Activated naive CD4-positive, alpha-beta T cell treated with anti-CD3 and anti-CD28 coated beads, Interleukin-2, amount 10 ng/mL, durations not matched to agents 7 days and 5 days (primary cell): ENCODE data around the gene KRT86.
"Not testable (repeated sequence)": the region's sequence is repeated elsewhere in the genome, so short reads cannot be mapped to it uniquely, and the experiment has no call there.

Source experiments
- CTCF ChIA-PET: fragments of 350-600 bp; sonication (Branson Sonifier 250); formaldehyde crosslinking; loops from one replicate; lab custom pipeline; 2021; ENCODE audit warnings: antibody characterized with exemption; lab: Charles Lee
- DNase-seq: peaks from one replicate; pipeline ENCODE4 v3.0.0-alpha.2; 2020
- H3K27ac Mint-ChIP-seq: one replicate; pipeline ENCODE4 v1.8.0; 2021; ENCODE audit warnings: mild to moderate bottlenecking, moderate library complexity, mixed read lengths
- H3K27me3 Mint-ChIP-seq: one replicate; pipeline ENCODE4 v1.8.0; 2021; ENCODE audit warnings: mild to moderate bottlenecking, mixed read lengths
- H3K36me3 Mint-ChIP-seq: one replicate; pipeline ENCODE4 v1.8.0; 2021; ENCODE audit warnings: mixed read lengths
- H3K4me1 Mint-ChIP-seq: one replicate; pipeline ENCODE4 v1.8.0; 2021; ENCODE audit warnings: mixed read lengths
- H3K4me3 Mint-ChIP-seq: one replicate; pipeline ENCODE4 v1.8.0; 2021; ENCODE audit warnings: mild to moderate bottlenecking, moderate library complexity, mixed read lengths
- H3K9me3 Mint-ChIP-seq: one replicate; pipeline ENCODE4 v1.8.0; 2021; ENCODE audit warnings: mixed read lengths

The KRT86 gene

DNA sequence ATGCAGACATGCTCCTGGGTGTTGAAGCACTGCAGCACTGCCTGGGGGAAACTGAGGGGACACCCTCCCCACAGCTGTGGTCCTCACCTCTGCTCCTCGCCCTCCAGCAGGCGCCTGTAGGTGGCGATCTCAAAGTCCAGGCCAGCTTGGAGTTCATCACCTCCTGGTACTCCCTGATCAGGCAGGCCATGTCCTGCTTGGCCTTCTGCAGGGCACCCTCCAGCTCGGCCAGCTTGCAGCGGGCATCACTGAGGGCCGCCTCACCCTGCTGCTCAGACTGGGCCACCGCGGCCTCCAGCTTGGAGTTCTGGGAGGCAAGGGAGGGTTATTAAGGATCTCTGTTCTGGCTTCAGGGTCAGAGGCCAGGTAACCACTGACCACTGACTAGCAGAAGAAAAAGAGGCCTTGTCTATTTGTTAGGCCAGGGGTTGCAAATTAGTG, 22.2 kb upstream of the KRT86 start:
- CTCF ChIA-PET, result interaction anchor here (0.7 to 2.2 kb wide), 5 partner anchors 11 to 27 kb away, joined by 3 to 8 read pairs (median 4); no protein-coding TSS in a partner anchor
- not testable (repeated sequence) for H3K9me3 Mint-ChIP-seq, H3K4me3 Mint-ChIP-seq
- Mint-ChIP-seq H3K27ac (peak overlapping the region; percentile 96), H3K4me1 (peaks cover 56% of the 10 kb centered on the region), H3K36me3 (peaks cover 21% of the 10 kb centered on the region), H3K27me3 (peaks cover 64% of the 10 kb centered on the region)
- peak; percentile 30 for DNase-seq

DNA sequence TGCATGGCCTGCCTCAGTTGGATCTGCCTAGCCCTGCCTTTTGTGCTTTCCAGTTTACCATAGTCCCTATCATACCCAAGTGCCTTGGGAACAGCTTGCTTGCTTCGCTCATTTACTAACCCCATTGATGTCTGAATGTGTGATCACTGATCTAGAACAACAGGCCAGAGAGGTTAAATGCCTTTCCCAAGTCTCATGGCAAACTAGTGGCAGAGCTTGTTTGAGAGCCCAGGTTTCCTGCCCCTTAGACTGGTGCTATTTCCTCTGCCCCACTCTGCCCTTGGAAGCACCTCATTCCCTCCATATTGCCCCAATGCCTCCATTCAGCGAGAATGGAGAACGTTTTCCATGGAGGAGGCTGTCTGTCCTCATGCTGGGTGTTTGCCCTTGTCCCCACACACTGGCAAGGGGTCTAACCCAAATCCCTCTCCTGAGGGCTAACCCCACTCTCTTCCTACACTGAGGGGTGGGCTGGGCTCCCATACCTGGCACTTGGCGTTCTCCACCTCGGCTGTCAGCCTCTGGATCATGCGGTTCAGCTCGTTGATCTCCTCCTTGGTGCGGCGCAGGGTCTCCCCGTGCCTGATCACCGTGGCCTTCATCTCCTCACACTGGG, 21.6 kb upstream of the KRT86 start:
- H3K9me3 Mint-ChIP-seq, result peaks cover 3% of the 10 kb centered on the region
- no peak overlapping the region for H3K4me3 Mint-ChIP-seq
- peak overlapping the region; percentile 96 for H3K27ac Mint-ChIP-seq
- CTCF ChIA-PET, result interaction anchor here (1.6 to 2.2 kb wide), 2 partner anchors 15 to 17 kb away, joined by 4 to 6 read pairs; no protein-coding TSS in a partner anchor
- peaks cover 49% of the 10 kb centered on the region for H3K4me1 Mint-ChIP-seq
- H3K36me3 Mint-ChIP-seq, result peaks cover 20% of the 10 kb centered on the region
- peaks cover 70% of the 10 kb centered on the region for H3K27me3 Mint-ChIP-seq
- DNase-seq, result no peak

DNA sequence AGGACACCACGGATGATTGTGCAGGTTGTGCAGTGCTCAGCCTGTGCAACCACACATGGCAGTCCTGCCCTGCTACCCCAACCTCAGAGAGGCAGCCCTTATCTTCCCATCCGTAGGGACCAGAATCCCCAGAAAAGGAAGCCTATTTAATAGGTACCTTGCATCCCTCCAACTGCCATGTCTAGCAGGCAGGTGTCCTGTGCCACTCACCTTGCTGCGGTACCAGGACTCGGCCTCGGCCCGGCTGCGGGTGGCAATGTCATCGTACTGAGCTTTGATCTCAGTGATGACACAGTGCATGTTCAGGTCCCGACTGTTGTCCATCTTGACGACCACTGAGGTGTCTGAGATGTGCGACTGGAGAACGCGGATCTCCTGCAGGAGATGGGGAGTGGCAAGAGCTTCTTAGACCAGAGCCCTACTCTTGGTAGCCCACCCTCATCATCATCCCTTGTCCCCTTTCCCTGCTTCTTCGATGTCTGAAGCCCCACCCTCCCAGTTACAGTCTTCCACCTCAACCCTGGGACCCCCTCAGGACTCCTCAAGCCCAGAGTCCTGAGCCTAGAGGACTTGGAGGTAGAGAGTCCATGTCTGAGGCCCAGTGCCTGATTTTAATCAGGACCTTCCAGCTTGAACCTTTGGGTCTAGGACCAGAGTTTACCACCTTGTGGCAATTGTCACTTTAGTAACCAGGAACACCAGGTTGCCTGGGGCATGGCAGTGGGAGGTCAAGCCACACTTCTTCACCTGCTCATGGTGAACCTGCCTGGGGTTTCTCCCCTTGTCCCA, 20.9 kb upstream of the KRT86 start:
- Mint-ChIP-seq H3K27ac (no peak overlapping the region), H3K9me3 (peaks cover 3% of the 10 kb centered on the region), H3K36me3 (peaks cover 19% of the 10 kb centered on the region), H3K27me3 (peaks cover 76% of the 10 kb centered on the region), H3K4me3 (no peak overlapping the region), H3K4me1 (peaks cover 48% of the 10 kb centered on the region)
- CTCF ChIA-PET, result interaction anchor here (2.2 kb wide), 1 partner anchor 15 kb away, joined by 6 read pairs; no protein-coding TSS in a partner anchor
- no peak for DNase-seq

DNA sequence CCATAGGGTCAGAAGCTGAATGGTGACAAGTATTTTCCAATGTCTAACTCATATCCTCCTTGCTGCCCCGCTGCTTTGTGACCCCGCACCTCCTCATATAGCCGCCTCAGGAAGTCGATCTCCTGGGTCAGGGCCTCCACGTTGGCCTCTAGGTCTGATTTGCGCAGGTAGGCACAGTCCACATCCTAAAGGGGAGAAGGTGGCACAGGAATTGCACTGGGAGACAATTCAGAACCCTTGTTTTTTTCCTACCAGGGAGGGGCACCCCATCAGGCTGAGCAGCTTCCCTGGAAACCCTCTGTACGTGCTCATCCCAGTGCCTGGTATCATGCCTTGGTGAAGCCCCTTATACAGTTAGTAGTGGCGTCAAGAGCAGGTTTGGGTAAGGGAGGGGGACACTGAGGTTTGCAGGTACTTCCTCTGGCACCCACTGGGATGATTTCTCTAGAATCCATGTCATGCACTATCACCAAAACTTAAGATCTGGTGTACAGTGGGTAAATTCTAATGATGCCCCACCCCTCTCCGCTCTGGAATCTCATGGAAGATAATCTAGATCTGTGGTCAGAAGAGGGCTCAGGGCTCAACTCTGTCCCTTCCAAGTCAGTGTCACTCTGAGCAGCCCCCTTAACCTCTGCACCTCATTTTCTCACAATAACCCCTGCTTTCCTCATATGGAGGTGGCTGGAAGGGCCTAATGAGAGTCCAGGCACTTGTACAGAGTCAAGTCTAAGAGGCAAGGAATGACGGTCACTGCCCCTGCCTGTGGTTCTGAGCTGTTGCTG, 20.1 kb upstream of the KRT86 start:
- CTCF ChIA-PET, result interaction anchor here (1.2 kb wide), 1 partner anchor 53 kb away, joined by 4 read pairs; no protein-coding TSS in a partner anchor
- H3K36me3 Mint-ChIP-seq, result peaks cover 19% of the 10 kb centered on the region
- H3K27me3 Mint-ChIP-seq, result peaks cover 76% of the 10 kb centered on the region
- H3K4me3 Mint-ChIP-seq, result no peak overlapping the region
- no peak overlapping the region for H3K27ac Mint-ChIP-seq
- peaks cover 3% of the 10 kb centered on the region for H3K9me3 Mint-ChIP-seq
- peaks cover 47% of the 10 kb centered on the region for H3K4me1 Mint-ChIP-seq
- no peak for DNase-seq

DNA sequence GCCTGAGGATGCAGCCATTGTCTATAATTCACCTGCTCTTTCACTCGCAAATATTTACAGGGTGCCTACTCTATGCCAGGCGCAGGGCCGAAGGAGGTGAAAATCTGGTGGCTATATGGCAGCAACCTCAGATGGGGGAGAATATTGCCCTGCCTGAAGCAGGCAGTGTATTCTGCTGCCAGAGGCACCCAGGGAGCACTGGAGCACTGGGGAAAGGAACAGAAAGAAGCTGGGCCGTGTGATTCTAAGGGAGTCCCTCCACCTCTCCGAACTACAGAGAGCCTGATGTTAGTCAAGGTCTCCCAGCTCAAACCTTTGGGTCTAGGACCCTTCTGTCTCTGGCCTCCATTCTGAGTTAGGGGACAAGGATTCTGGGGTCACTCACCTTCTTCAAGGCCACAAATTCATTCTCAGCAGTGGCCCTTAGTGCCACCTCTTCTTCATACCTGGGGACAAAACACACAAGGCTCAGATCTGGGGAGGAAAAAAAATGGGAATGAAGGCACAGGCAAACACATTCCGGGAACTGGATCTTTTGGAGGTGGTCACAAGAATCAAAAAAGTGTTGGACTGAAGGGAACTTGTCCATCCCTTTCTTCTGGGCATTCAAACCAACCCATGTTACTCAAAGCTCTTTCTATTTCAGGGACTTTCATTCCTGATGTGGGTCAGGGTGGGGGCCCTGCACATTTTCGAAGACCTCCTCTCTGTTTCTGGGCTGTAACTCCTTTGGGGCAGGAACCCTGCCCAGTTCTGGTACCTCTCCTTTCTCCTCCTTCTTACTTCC, 19.3 kb upstream of the KRT86 start:
- Mint-ChIP-seq H3K36me3 (peaks cover 14% of the 10 kb centered on the region), H3K27ac (no peak overlapping the region), H3K4me3 (no peak overlapping the region), H3K4me1 (peaks cover 47% of the 10 kb centered on the region), H3K9me3 (peaks cover 3% of the 10 kb centered on the region), H3K27me3 (peaks cover 76% of the 10 kb centered on the region)
- DNase-seq, result no peak
- CTCF ChIA-PET, result interaction anchor here (1.2 to 1.4 kb wide), 2 partner anchors 24 to 52 kb away, joined by 3 to 4 read pairs; no protein-coding TSS in a partner anchor

DNA sequence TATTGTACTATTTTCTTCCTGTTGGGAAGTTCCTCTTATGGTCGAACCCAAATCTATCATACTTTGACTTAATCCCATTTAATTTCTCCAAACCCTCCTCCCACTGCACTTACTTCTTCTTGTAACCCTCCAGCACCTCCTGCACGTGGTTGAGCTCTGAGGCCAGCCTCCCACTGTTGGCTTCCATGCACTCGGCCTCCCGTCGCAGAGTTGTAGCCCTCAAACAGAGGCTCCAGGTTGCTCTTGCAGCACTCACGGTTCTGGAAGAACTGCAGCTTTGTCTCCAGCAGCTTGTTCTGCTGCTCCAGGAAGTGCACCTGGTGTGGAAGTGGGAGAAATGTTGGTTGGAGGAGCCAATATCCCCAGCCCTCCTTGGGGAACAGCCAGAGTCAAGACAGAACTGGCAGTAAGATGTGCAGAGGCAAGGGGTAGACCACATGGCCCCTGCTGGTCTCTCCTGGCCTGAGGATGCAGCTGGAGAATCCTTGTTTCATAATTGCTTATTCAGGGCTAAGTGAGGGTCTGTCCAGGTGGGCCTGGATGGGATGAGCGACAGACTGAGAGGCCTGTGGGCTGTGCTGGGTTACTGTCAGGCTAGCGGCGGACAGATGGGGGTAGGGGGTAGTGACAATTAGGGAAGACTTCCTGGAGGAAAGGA, 18.4 kb upstream of the KRT86 start:
- Mint-ChIP-seq H3K36me3 (peaks cover 12% of the 10 kb centered on the region), H3K4me3 (no peak overlapping the region), H3K27me3 (peaks cover 79% of the 10 kb centered on the region), H3K27ac (no peak overlapping the region), H3K9me3 (peaks cover 3% of the 10 kb centered on the region), H3K4me1 (peaks cover 52% of the 10 kb centered on the region)
- DNase-seq, result no peak
- CTCF ChIA-PET, result interaction anchor here (1.2 to 1.4 kb wide), 2 partner anchors 23 to 51 kb away, joined by 3 to 4 read pairs; no protein-coding TSS in a partner anchor

DNA sequence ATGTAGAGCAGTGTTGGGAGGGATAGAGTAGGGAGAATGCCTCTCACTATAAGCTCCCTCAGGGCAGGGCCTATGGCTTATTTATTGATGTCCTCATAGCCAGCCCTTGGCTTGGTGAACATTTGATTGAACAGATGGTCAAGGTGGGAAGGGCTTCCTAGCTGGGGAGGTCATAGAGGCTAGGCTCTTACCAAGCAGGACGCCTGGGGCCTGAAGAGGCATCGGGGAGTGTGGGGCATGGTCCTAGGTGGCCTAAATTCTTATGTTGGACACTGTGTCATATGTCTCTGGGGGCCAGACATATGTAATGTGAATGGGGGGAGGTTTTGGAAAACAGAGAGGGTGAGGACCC, 17.9 kb upstream of the KRT86 start:
- CTCF ChIA-PET, result interaction anchor here (1.4 kb wide), 1 partner anchor 23 kb away, joined by 3 read pairs; no protein-coding TSS in a partner anchor
- DNase-seq, result no peak
- H3K9me3 Mint-ChIP-seq, result no peaks in the 10 kb centered on the region
- H3K27ac Mint-ChIP-seq, result no peak overlapping the region
- peaks cover 52% of the 10 kb centered on the region for H3K4me1 Mint-ChIP-seq
- peaks cover 8% of the 10 kb centered on the region for H3K36me3 Mint-ChIP-seq
- peaks cover 84% of the 10 kb centered on the region for H3K27me3 Mint-ChIP-seq
- no peak overlapping the region for H3K4me3 Mint-ChIP-seq

DNA sequence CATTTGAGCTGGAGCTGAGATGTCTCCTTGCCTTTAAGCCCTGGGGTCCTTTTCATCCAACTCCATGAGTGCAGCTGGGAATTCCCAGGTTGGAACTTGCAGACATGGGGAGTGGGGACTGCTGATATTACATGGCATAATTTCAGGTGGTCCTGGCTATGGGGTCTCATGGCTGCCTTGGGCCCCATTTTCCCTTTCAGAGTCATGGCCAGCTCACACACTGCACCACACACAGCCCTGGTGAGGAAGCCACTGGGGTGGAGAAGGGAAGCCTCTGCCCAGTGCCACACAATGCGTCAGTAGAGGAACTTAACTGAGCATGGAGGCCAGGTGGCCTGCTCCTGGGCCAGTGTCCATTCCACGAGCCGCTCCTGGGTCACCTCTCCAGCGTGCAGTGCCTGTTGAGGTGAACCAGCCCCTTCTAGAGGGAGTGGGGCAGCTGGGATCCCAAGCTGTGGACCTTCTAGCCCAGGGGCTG, 17.3 kb upstream of the KRT86 start:
- H3K4me3 Mint-ChIP-seq, result no peak overlapping the region
- peaks cover 89% of the 10 kb centered on the region for H3K27me3 Mint-ChIP-seq
- peak; percentile 10 for DNase-seq
- CTCF ChIA-PET, result no interaction called here
- H3K4me1 Mint-ChIP-seq, result peaks cover 48% of the 10 kb centered on the region
- peaks cover 5% of the 10 kb centered on the region for H3K36me3 Mint-ChIP-seq
- H3K9me3 Mint-ChIP-seq, result no peaks in the 10 kb centered on the region
- no peak overlapping the region for H3K27ac Mint-ChIP-seq

DNA sequence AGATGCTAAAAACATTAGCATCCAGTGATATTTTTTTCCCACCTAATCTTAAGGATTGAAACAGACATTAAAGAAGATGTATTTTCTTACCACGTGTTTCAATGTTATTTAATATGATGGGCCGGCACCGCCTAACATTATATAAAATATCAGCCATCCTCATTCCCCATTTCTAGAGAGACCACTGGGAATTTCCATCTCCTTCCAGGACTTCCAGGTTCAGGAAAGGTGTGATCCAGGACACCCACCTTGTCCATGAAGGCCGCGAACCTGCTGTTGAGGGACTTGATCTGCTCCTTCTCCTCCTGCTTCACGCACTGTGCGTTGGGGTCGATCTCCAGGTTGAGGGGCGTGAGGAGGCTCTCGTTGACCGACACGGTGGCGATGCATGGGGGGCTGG, 16.5 kb upstream of the KRT86 start:
- H3K9me3 Mint-ChIP-seq, DNase-seq, H3K4me3 Mint-ChIP-seq, H3K36me3 Mint-ChIP-seq, H3K27ac Mint-ChIP-seq: not testable (repeated sequence)
- H3K4me1 Mint-ChIP-seq, result peaks cover 40% of the 10 kb centered on the region
- CTCF ChIA-PET, result interaction anchor here (12.5 kb wide), 1 partner anchor 20 kb away, joined by 76 read pairs; the partner anchor contains the start of gene KRT86
- peaks cover 94% of the 10 kb centered on the region for H3K27me3 Mint-ChIP-seq

DNA sequence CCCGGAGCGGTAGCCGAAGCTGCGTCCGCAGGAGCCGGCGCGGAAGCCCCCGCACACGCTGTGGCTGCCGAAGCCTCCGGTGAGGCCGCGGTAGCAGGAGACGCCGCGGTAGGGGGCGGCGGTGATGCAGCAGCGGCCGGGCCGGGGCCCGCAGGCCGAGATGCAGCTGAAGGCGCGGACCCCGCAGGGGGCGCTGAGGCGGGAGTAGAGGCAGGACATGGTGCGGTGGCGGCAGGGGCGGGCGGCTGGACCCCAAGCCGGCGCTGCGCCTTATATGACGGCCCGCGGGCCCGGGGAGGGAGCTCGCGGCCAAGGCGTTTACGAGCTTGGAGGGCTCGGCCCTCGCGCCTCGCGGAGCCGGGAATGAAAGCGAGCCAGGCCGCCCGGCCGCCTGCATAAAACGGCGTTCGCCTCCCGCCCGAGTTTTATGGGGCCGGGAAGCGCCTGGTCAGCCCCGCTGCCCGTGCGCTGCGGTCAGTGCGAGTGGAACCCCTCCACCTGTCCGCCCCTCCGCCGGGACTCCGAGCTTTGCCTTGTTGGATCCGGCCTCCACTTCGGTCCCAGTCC, 16.0 kb upstream of the KRT86 start:
- Mint-ChIP-seq H3K27ac (no peak overlapping the region), H3K4me1 (peaks cover 36% of the 10 kb centered on the region), H3K4me3 (no peak overlapping the region), H3K36me3 (peaks cover 1% of the 10 kb centered on the region), H3K9me3 (peaks cover 3% of the 10 kb centered on the region), H3K27me3 (peaks cover 95% of the 10 kb centered on the region)
- DNase-seq, result peak; percentile 27
- CTCF ChIA-PET, result interaction anchor here (1.5 to 12.5 kb wide), 3 partner anchors 10 to 45 kb away, joined by 4 to 76 read pairs (median 5); partner anchors contain the start of gene KRT86

DNA sequence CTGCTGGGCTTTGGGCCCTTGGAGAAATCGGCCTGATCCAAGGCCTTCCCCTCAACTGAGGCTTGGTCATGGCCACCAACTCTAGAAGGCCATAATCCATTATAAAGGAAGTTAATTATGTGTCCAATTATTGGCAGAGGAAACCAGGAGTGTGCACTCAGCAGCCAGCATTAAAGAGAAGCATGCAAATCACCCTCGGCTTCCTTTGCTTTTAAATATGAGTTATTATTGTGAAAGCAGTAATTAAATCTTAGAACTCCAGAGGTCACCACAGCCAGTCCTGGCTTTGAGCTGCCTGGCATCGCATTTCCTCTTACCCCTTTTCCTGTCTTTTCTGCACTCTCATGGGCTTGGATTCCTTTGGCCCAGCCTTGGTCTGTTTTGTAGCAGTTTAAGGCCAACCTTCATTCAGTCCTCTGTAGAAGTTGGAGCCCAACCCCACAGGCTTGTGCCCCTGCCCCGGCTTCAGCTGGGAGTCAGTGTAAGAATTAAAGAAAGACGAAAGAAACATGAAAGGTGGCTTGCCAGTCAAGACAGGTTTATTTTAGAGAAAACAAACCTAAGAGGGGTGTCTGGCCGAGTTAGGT, 14.7 kb upstream of the KRT86 start:
- peak overlapping the region; percentile 16 for H3K27ac Mint-ChIP-seq
- DNase-seq, result peak; percentile 14
- H3K27me3 Mint-ChIP-seq, result peaks cover 95% of the 10 kb centered on the region
- no peak overlapping the region for H3K4me3 Mint-ChIP-seq
- peaks cover 29% of the 10 kb centered on the region for H3K4me1 Mint-ChIP-seq
- H3K36me3 Mint-ChIP-seq, result peaks cover 1% of the 10 kb centered on the region
- CTCF ChIA-PET, result interaction anchor here (0.9 to 12.5 kb wide), 4 partner anchors 8 to 47 kb away, joined by 4 to 76 read pairs (median 4); partner anchors contain the start of gene KRT86
- H3K9me3 Mint-ChIP-seq, result peaks cover 3% of the 10 kb centered on the region
